Prostate gland (tissue), 2 donors: ENCODE measurements around the gene WRAP53.

Experiments
- POLR2A ChIP-seq: fragments of 450-650 bp; IDR thresholded peaks from one replicate; pipeline ENCODE4 v1.6.1; 2016; ENCODE audit warnings: antibody characterized with exemption, mild to moderate bottlenecking
- POLR2AphosphoS5 ChIP-seq: sonication (generic); formaldehyde crosslinking; IDR thresholded peaks from one replicate; pipeline ENCODE4 v1.6.1; 2017; ENCODE audit warnings: antibody characterized with exemption
- TF ChIP-seq, protein P1 (sequence below), 4 experiments: fragments of 200-600 bp in 2 of 4; fragments of 450-650 bp in 2 of 4; sonication (generic) in 2 of 4; IDR thresholded peaks; 1 replicate in 3 of 4; 2 replicates in 1 of 4; pipeline ENCODE4 v1.5.1; 2016 to 2019; ENCODE audit warnings: antibody characterized with exemption in 4 of 4, mild to moderate bottlenecking in 2 of 4, moderate library complexity in 2 of 4

DNA sequence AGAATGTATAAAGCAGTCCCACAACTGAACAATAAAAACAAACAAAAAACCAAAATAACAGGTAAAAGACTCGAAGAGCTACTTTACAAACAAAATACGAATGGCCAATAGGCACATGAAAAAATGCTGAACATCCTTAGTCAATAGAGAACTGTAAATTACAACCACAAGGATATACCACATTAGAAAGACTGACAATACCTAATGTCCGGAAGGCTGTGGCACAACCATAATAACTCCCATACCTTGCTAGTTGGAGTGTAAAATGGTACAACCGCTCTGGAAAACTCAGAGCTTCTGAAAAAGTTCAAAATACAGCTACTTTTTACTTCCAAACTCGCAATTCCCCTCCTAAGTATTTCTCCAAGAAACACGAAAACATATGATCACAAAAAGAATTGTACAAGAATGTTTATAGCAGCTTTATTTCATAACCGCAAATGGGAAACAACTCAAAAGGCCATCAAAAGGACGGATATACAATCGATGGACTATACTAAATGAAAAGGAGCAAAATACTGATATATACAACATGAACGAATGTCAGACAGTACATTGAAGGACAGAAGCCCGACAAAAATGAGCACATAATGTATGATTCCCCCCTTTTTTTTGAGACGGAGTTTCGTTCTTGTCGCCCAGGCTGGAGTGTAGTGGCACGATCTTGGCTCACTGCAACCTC is 3.3 kb upstream of the WRAP53 start:
- TF ChIP-seq, protein P1, sequence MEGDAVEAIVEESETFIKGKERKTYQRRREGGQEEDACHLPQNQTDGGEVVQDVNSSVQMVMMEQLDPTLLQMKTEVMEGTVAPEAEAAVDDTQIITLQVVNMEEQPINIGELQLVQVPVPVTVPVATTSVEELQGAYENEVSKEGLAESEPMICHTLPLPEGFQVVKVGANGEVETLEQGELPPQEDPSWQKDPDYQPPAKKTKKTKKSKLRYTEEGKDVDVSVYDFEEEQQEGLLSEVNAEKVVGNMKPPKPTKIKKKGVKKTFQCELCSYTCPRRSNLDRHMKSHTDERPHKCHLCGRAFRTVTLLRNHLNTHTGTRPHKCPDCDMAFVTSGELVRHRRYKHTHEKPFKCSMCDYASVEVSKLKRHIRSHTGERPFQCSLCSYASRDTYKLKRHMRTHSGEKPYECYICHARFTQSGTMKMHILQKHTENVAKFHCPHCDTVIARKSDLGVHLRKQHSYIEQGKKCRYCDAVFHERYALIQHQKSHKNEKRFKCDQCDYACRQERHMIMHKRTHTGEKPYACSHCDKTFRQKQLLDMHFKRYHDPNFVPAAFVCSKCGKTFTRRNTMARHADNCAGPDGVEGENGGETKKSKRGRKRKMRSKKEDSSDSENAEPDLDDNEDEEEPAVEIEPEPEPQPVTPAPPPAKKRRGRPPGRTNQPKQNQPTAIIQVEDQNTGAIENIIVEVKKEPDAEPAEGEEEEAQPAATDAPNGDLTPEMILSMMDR (IDR thresholded peaks at IDR 0.05), result no peak
- no peak for TF ChIP-seq POLR2A
- no peak for TF ChIP-seq POLR2AphosphoS5
